ENCODE data around the gene ITPKB.
"Not testable (repeated sequence)": the region's sequence is repeated elsewhere in the genome, so short reads cannot be mapped to it uniquely, and the experiment has no call there.

The ITPKB gene

GRCh38 chr1:226747519-226748263 is 8.6 kb upstream of the ITPKB start:
- H3K36me3 ChIP-seq (replicated peaks); H3K27me3 ChIP-seq (ENCODE audit: low read depth); H3K4me3 ChIP-seq; in situ Hi-C loops (cut with MboI; ENCODE audit: low sequenced_read_pairs); H3K4me1 ChIP-seq; DNase-seq (ENCODE audit: low spot score in 2 of 2); H3K9me3 ChIP-seq: not testable (repeated sequence)

DNA sequence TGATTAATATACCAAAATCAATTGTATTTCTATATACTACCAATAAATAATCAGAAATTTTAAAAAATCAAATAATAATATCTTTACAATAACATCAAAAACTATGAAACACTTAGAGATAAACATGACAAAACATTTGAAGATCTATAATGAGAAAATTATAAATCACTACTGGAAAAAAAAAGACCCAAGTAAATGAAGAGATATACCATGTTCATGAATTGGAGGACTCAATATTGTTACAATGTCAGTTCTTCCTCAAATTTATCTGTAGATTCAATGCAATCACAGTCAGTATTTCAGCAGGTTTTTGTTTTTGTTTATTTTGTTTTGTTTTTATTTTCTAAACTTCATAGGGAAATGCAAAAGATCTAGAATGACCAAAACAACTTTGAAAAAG is 4.2 kb upstream of the ITPKB start:
- H3K27me3 ChIP-seq (ENCODE audit: low read depth) = no peaks in the 10 kb centered on the region
- H3K4me3 ChIP-seq = no peak overlapping the region
- no peak for DNase-seq (ENCODE audit: low spot score in 2 of 2)
- in situ Hi-C loops (cut with MboI; ENCODE audit: low sequenced_read_pairs) = no loop called here
- H3K36me3 ChIP-seq (replicated peaks) = no peaks in the 10 kb centered on the region
- H3K9me3 ChIP-seq = no peaks in the 10 kb centered on the region
- H3K4me1 ChIP-seq = peaks cover 6% of the 10 kb centered on the region

- Histone ChIP-seq H3K4me3 (no peak overlapping the region), H3K27me3 (ENCODE audit: low read depth) (no peaks in the 10 kb centered on the region), H3K36me3 (replicated peaks) (peaks cover 5% of the 10 kb centered on the region; the same call in 1 of the 2 replicates), H3K4me1 (peaks cover 10% of the 10 kb centered on the region), H3K9me3 (no peaks in the 10 kb centered on the region)
- in situ Hi-C loops (cut with MboI; ENCODE audit: low sequenced_read_pairs) = no loop called here
- no peak for DNase-seq (ENCODE audit: low spot score in 2 of 2)
Measured at GRCh38 chr1:226741009-226741408, 1.9 kb upstream of the ITPKB start.

DNA sequence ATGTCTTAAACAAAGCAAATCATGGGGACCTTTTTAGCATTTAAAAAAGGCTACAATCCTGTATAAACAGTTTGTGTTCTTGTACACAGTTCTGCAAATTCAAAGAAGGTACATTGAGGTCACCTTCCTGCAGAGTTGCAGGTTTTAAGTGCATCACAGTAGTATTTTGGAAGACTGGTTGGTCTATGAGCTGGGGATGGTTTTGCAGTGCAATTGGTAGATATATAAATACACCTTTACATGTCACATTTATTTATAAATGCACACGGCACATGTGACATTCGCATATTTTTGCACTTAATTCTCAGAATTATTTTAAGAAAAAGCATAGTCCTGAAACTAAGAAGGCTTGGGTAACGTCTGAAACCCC is 599 bp upstream of the ITPKB start:
- DNase-seq (ENCODE audit: low spot score in 2 of 2) = no peak
- Histone ChIP-seq H3K4me1 (peaks cover 10% of the 10 kb centered on the region), H3K27me3 (ENCODE audit: low read depth) (no peaks in the 10 kb centered on the region), H3K4me3 (0 out of 2 replicates have a peak overlapping the region, but pooled peaks have one; percentile 8), H3K9me3 (no peaks in the 10 kb centered on the region), H3K36me3 (replicated peaks) (peaks cover 11% of the 10 kb centered on the region)
- in situ Hi-C loops (cut with MboI; ENCODE audit: low sequenced_read_pairs) = no loop called here

- H3K4me1 ChIP-seq = peaks cover 10% of the 10 kb centered on the region
Measured at GRCh38 chr1:226738421-226738994, 574 bp downstream of the ITPKB start.

GRCh38 chr1:226737819-226738420 is 1.2 kb downstream of the ITPKB start:
- H3K27me3 ChIP-seq (ENCODE audit: low read depth) = no peaks in the 10 kb centered on the region
- in situ Hi-C loops (cut with MboI; ENCODE audit: low sequenced_read_pairs) = no loop called here

More at GRCh38 chr1:226738421-226738994, 574 bp downstream of the ITPKB start:
- no peaks in the 10 kb centered on the region for H3K27me3 ChIP-seq (ENCODE audit: low read depth)
- peaks cover 17% of the 10 kb centered on the region for H3K36me3 ChIP-seq (replicated peaks)
- peak overlapping the region; percentile 55 for H3K4me3 ChIP-seq
- in situ Hi-C loops (cut with MboI; ENCODE audit: low sequenced_read_pairs) = no loop called here
- peak; percentile 14 to 60 for DNase-seq (ENCODE audit: low spot score in 2 of 2)
- H3K9me3 ChIP-seq = no peaks in the 10 kb centered on the region

DNA sequence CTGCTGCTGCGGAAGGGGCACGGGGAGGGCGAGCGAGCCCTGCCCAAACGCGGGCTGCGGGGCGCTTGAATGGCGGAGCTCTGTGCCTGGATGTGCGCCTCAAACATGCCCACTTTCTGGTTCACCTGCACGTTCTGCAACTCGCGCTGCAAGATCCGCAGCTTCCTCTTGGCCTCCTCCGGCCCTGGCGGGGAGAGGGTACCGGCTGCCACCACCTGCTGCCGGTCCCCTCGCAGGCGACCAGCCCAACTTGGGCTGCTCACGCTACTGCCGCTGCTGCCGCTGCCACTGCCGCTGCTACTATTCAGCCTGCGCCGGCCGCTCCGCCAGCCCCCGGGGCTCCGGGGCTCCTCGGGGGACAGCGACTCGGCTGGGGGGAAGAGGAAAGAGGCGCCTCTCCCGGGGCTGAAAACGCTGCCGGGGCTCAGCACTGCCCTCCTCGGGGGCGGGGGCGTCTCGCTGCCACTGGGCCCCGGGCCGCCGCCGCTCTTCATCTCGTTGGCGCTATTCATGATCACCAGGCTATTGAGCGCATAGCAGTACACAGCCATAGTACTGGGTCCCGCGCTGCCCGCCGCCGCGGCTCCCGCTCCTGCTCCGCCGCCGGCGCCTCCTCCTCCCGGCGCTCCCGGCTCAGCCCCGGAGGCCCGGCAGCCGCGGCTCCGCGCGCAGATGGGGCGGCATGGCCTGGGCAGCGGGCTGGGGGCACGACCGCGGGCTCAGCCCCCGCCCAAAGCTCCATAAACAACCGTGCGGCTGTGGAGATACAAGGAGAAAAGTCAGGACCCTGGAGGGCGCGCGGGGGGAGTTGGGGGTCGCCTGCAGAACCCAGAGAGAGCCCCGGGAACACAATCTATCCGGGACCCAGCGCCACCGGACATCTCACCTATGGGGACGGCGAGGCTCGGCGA is 1.9 kb downstream of the ITPKB start:
- Histone ChIP-seq H3K4me3 (peak overlapping the region; percentile 55), H3K4me1 (peaks cover 13% of the 10 kb centered on the region), H3K36me3 (replicated peaks) (peaks cover 17% of the 10 kb centered on the region), H3K9me3 (no peaks in the 10 kb centered on the region), H3K27me3 (ENCODE audit: low read depth) (no peaks in the 10 kb centered on the region)
- in situ Hi-C loops (cut with MboI; ENCODE audit: low sequenced_read_pairs) = no loop called here
- DNase-seq (ENCODE audit: low spot score in 2 of 2) = peak; percentile 56 to 71

More at GRCh38 chr1:226737819-226738420, 1.2 kb downstream of the ITPKB start:
- Histone ChIP-seq H3K36me3 (replicated peaks) (peaks cover 17% of the 10 kb centered on the region), H3K4me1 (peaks cover 13% of the 10 kb centered on the region), H3K4me3 (peak overlapping the region; percentile 55), H3K9me3 (no peaks in the 10 kb centered on the region)
- DNase-seq (ENCODE audit: low spot score in 2 of 2) = peak; percentile 8 to 65

- Histone ChIP-seq H3K4me3 (no peak overlapping the region; the same call in 1 of the 2 replicates), H3K27me3 (ENCODE audit: low read depth) (no peaks in the 10 kb centered on the region), H3K36me3 (replicated peaks) (peaks cover 17% of the 10 kb centered on the region), H3K4me1 (peaks cover 15% of the 10 kb centered on the region), H3K9me3 (no peaks in the 10 kb centered on the region)
- in situ Hi-C loops (cut with MboI; ENCODE audit: low sequenced_read_pairs) = no loop called here
- DNase-seq (ENCODE audit: low spot score in 2 of 2) = no peak
Measured at GRCh38 chr1:226736001-226736907, 2.8 kb downstream of the ITPKB start.

GRCh38 chr1:226735576-226735975 is 3.5 kb downstream of the ITPKB start:
- Histone ChIP-seq H3K36me3 (replicated peaks) (peaks cover 20% of the 10 kb centered on the region), H3K4me3 (no peak overlapping the region), H3K27me3 (ENCODE audit: low read depth) (no peaks in the 10 kb centered on the region), H3K4me1 (peaks cover 21% of the 10 kb centered on the region), H3K9me3 (no peaks in the 10 kb centered on the region)
- DNase-seq (ENCODE audit: low spot score in 2 of 2) = no peak
- in situ Hi-C loops (cut with MboI; ENCODE audit: low sequenced_read_pairs) = no loop called here

DNA sequence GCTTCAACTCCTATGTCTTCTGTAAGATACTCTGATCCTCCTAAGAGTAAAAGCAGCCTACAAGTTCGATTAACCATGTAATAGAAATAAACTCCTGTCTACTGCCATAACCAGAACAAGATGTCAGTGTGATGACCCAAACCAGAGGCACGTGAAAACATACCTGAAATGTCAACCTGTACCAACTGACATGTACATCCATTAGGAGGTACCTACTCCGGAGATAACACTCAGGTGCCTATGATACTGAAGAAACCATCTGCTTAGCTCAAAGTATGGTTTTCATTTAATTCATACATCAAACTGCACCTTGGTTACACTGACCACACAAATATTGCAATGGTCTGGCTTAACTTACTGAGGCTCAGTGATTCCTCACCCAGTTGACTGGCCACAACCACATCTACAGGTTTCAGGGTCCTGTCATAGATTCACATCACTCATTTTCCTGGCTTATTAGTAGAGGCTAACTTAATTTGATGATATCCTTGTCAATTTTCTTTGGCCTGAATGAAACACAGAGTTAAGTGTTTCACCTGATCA is 4.4 kb downstream of the ITPKB start:
- in situ Hi-C loops (cut with MboI; ENCODE audit: low sequenced_read_pairs) = no loop called here
- no peak overlapping the region for H3K4me3 ChIP-seq
- H3K4me1 ChIP-seq = peaks cover 20% of the 10 kb centered on the region
- H3K36me3 ChIP-seq (replicated peaks) = peaks cover 20% of the 10 kb centered on the region
- H3K27me3 ChIP-seq (ENCODE audit: low read depth) = no peaks in the 10 kb centered on the region
- no peak for DNase-seq (ENCODE audit: low spot score in 2 of 2)
- H3K9me3 ChIP-seq = no peaks in the 10 kb centered on the region

DNA sequence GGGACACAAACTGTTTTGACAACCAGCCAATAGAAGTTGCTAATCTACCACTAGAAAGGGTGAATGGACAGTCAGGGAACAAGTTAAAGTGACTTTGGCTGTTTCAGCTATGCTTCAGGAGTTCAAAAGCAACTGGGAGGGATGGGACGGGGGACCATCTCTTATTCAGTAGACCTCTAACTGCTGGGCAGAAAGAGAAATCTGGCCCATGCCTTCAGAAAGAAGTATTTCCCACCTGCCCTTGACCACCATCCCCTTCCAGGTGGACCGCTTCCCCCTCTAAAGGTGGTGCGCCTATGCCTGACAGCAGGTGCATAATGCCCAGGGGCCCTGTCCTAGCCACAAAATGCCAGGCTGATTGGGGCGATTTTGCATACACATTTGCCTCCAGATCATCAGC is 5.2 kb downstream of the ITPKB start:
- Histone ChIP-seq H3K4me1 (peaks cover 17% of the 10 kb centered on the region), H3K27me3 (ENCODE audit: low read depth) (no peaks in the 10 kb centered on the region), H3K4me3 (no peak overlapping the region), H3K36me3 (replicated peaks) (peaks cover 20% of the 10 kb centered on the region), H3K9me3 (no peaks in the 10 kb centered on the region)
- DNase-seq (ENCODE audit: low spot score in 2 of 2) = no peak
- in situ Hi-C loops (cut with MboI; ENCODE audit: low sequenced_read_pairs) = no loop called here

DNA sequence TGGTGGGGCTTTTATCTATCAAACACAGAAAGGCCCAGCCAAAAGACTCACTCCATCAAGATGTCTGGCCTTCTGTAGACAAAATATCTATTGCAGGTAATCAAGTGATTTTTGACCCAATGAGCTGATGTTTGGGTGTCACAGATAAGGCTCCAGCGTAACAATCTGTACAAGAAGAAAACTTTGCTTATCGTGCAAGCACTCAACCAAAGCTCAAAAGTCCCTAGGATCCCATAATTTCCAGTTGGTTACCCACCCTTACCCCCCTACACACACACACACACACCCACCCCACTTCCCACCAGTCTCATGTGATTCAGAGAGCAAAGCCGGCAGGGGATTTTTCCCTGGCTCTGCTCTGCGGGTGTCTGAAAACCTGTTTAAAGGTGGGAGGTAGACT is 5.8 kb downstream of the ITPKB start:
- Histone ChIP-seq H3K9me3 (no peaks in the 10 kb centered on the region), H3K36me3 (replicated peaks) (peaks cover 23% of the 10 kb centered on the region), H3K4me1 (peaks cover 17% of the 10 kb centered on the region), H3K4me3 (no peak overlapping the region), H3K27me3 (ENCODE audit: low read depth) (no peaks in the 10 kb centered on the region)
- in situ Hi-C loops (cut with MboI; ENCODE audit: low sequenced_read_pairs) = no loop called here
- no peak for DNase-seq (ENCODE audit: low spot score in 2 of 2)

Measured in HAP-1 (cell line).